ENCODE data around the gene SOWAHA.

The SOWAHA gene

GRCh38 chr5:132790201-132790865, 22.8 kb upstream of the SOWAHA start:
- Histone ChIP-seq H3K4me3 (ENCODE audit: low read depth, low read length, poor library complexity, severe bottlenecking) (no peak overlapping the region), H3K4me1 (ENCODE audit: insufficient read depth, low read length, severe bottlenecking) (no peaks in the 10 kb centered on the region), H3K27me3 (ENCODE audit: insufficient read depth, low read length) (peaks cover 9% of the 10 kb centered on the region), H3K79me2 (ENCODE audit: insufficient read depth, low read length) (no peaks in the 10 kb centered on the region), H2AFZ (ENCODE audit: low read length) (no peak overlapping the region), H3F3A (ENCODE audit: insufficient read depth, low read length) (no peaks in the 10 kb centered on the region), H3K9me3 (ENCODE audit: low read length) (no peaks in the 10 kb centered on the region), H3K9me2 (ENCODE audit: low read depth, low read length) (no peaks in the 10 kb centered on the region), H3K36me3 (ENCODE audit: insufficient read depth, low read length) (no peaks in the 10 kb centered on the region), H4K20me1 (ENCODE audit: insufficient read depth, low read length) (no peaks in the 10 kb centered on the region), H3K4me2 (ENCODE audit: low read length) (no peak overlapping the region), H3K9ac (ENCODE audit: low read length) (no peak overlapping the region), H3K27ac (ENCODE audit: low read depth, low read length, poor library complexity, severe bottlenecking) (no peak overlapping the region)
- TF ChIP-seq EZH2 (IDR thresholded peaks at IDR 0.05; ENCODE audit: borderline replicate concordance, low read length) (no peak), CTCF (IDR thresholded peaks at IDR 0.05; ENCODE audit: low read length) (no peak)

GRCh38 chr5:132791026-132791425, 22.1 kb upstream of the SOWAHA start:
- Histone ChIP-seq H3K9ac (ENCODE audit: low read length) (no peak overlapping the region), H3K9me3 (ENCODE audit: low read length) (no peaks in the 10 kb centered on the region), H3K9me2 (ENCODE audit: low read depth, low read length) (no peaks in the 10 kb centered on the region), H2AFZ (ENCODE audit: low read length) (no peak overlapping the region), H4K20me1 (ENCODE audit: insufficient read depth, low read length) (no peaks in the 10 kb centered on the region), H3K79me2 (ENCODE audit: insufficient read depth, low read length) (no peaks in the 10 kb centered on the region), H3F3A (ENCODE audit: insufficient read depth, low read length) (no peaks in the 10 kb centered on the region), H3K36me3 (ENCODE audit: insufficient read depth, low read length) (no peaks in the 10 kb centered on the region), H3K4me2 (ENCODE audit: low read length) (no peak overlapping the region), H3K4me3 (ENCODE audit: low read depth, low read length, poor library complexity, severe bottlenecking) (no peak overlapping the region), H3K27me3 (ENCODE audit: insufficient read depth, low read length) (peaks cover 9% of the 10 kb centered on the region), H3K4me1 (ENCODE audit: insufficient read depth, low read length, severe bottlenecking) (no peaks in the 10 kb centered on the region), H3K27ac (ENCODE audit: low read depth, low read length, poor library complexity, severe bottlenecking) (no peak overlapping the region)
- no peak for TF ChIP-seq EZH2 (IDR thresholded peaks at IDR 0.05; ENCODE audit: borderline replicate concordance, low read length)
- TF ChIP-seq CTCF (IDR thresholded peaks at IDR 0.05; ENCODE audit: low read length), result no peak

- Histone ChIP-seq H2AFZ (ENCODE audit: low read length) (no peak overlapping the region), H3K9me2 (ENCODE audit: low read depth, low read length) (no peaks in the 10 kb centered on the region)
Observed at GRCh38 chr5:132797651-132798050, 15.5 kb upstream of the SOWAHA start.

More at GRCh38 chr5:132797651-132798050, 15.5 kb upstream of the SOWAHA start:
- Histone ChIP-seq H3K27ac (ENCODE audit: low read depth, low read length, poor library complexity, severe bottlenecking) (no peak overlapping the region), H3K4me3 (ENCODE audit: low read depth, low read length, poor library complexity, severe bottlenecking) (no peak overlapping the region), H4K20me1 (ENCODE audit: insufficient read depth, low read length) (no peaks in the 10 kb centered on the region), H3F3A (ENCODE audit: insufficient read depth, low read length) (no peaks in the 10 kb centered on the region), H3K4me1 (ENCODE audit: insufficient read depth, low read length, severe bottlenecking) (no peaks in the 10 kb centered on the region), H3K4me2 (ENCODE audit: low read length) (no peak overlapping the region), H3K27me3 (ENCODE audit: insufficient read depth, low read length) (peaks cover 5% of the 10 kb centered on the region), H3K79me2 (ENCODE audit: insufficient read depth, low read length) (no peaks in the 10 kb centered on the region), H3K36me3 (ENCODE audit: insufficient read depth, low read length) (no peaks in the 10 kb centered on the region), H3K9me3 (ENCODE audit: low read length) (no peaks in the 10 kb centered on the region), H3K9ac (ENCODE audit: low read length) (no peak overlapping the region)
- no peak for TF ChIP-seq EZH2 (IDR thresholded peaks at IDR 0.05; ENCODE audit: borderline replicate concordance, low read length)
- no peak for TF ChIP-seq CTCF (IDR thresholded peaks at IDR 0.05; ENCODE audit: low read length)
